K562 (cell line): ENCODE data around the gene TMEM242. TPM values are rescaled to one million over a fixed set of nuclear protein-coding genes. Genes with fewer than 3 reads are reported as not detected.
A peak's percentile ranks its signal among the peaks of the same experiment; 100 is the strongest.
"Not testable (repeated sequence)": the region's sequence is repeated elsewhere in the genome, so short reads cannot be mapped to it uniquely, and the experiment has no call there.

ENCODE experiments used
- ATAC-seq: fragments of 200-7000 bp; cut with Tn5 transposase; 3 replicates; pipeline ENCODE4 v1.9.1; 2020; ENCODE audit warnings: moderate library complexity
- BruUV-seq: library from RNA; stranded (reverse); fragments of 400-500 nt; replicated peaks from 2 replicates; lab custom pipeline; 2021; lab: Mats Ljungman, UMichigan
- CTCF ChIA-PET: fragments of 300-600 bp; formaldehyde crosslinking; extraction: SDS; loops from one replicate; lab custom pipeline; 2021; ENCODE audit warnings: low intra/inter-chr PET ratio; lab: Yijun Ruan, JAX
- POLR2A ChIA-PET: fragments of 300-600, 350-650 bp; sonication (Branson Sonifier 250); formaldehyde crosslinking; extraction: SDS; loops from one replicate; lab custom pipeline; 2021; ENCODE audit warnings: antibody characterized with exemption, inconsistent platforms; lab: Yijun Ruan, JAX
- DNase-seq, 4 experiments: peaks; one replicate each; pipeline versions ENCODE4 v3.0.0 to v3.0.0-alpha.2; 2011 to 2018; ENCODE audit warnings: low spot score in 3 of 4, mixed read lengths in 3 of 4; ENCODE audit errors: extremely low read depth in 1 of 4
- FAIRE-seq: peaks from 2 replicates; lab custom pipeline; 2011; peaks lifted over from hg19 to GRCh38; lab: Jason Lieb, UNC
- H2AFZ ChIP-seq: 2 replicates; pipeline ENCODE4 v1.6.0; 2011; ENCODE audit warnings: low read depth, low read length, control low read depth, inconsistent platforms
- H3K27ac ChIP-seq: fragments of 200-600 bp; 3 replicates; pipeline ENCODE4 v1.8.0; 2011; ENCODE audit warnings: low read depth, mild to moderate bottlenecking, control low read depth, inconsistent platforms, low read length, moderate library complexity, mixed read lengths; ENCODE audit errors: extremely low read depth
- H3K27me3 ChIP-seq, 2 experiments: fragments of 300-600 bp in 1 of 2; 2 replicates in 1 of 2; 3 replicates in 1 of 2; pipeline versions ENCODE4 v1.6.0 to v1.8.0; 2011; ENCODE audit warnings: inconsistent platforms in 2 of 2, low read length in 2 of 2, mild to moderate bottlenecking in 1 of 2, mixed read lengths in 1 of 2, moderate library complexity in 1 of 2; ENCODE audit not compliant: control insufficient read depth in 2 of 2, insufficient read depth in 2 of 2
- H3K36me3 ChIP-seq: fragments of 300-600 bp; 3 replicates; pipeline ENCODE4 v1.8.0; 2011; ENCODE audit warnings: mild to moderate bottlenecking, low read length, inconsistent platforms; ENCODE audit not compliant: control insufficient read depth, insufficient read depth
- H3K4me1 ChIP-seq, 2 experiments: fragments of 200-600 bp in 1 of 2; replicated peaks in 1 of 2; 2 replicates in 1 of 2; 3 replicates in 1 of 2; pipeline versions ENCODE4 v1.5.1 to v1.8.0; 2011; ENCODE audit warnings: inconsistent platforms in 2 of 2, low read length in 2 of 2, mild to moderate bottlenecking in 1 of 2, mixed read lengths in 1 of 2, moderate library complexity in 1 of 2; ENCODE audit not compliant: control insufficient read depth in 2 of 2, insufficient read depth in 2 of 2
- H3K4me2 ChIP-seq: 2 replicates; pipeline ENCODE4 v1.6.1; 2011; ENCODE audit warnings: low read length, control low read depth, inconsistent platforms, mixed read lengths; ENCODE audit not compliant: insufficient read depth
- H3K4me3 ChIP-seq: fragments of 200-600 bp; sonication (generic), shearing (Covaris generic); 2 replicates; pipeline ENCODE4 v1.5.1; 2016; ENCODE audit warnings: control low read depth, inconsistent platforms
- H3K79me2 ChIP-seq: fragments of 200-600 bp; 3 replicates; pipeline ENCODE4 v1.8.0; 2011; ENCODE audit warnings: low read length, inconsistent platforms; ENCODE audit not compliant: control insufficient read depth, insufficient read depth
- H3K9ac ChIP-seq, 2 experiments: 2 replicates each; pipeline versions ENCODE4 v1.6.0 to v1.6.1; 2011; ENCODE audit warnings: low read depth in 2 of 2, low read length in 2 of 2, control low read depth in 1 of 2, inconsistent platforms in 1 of 2, mild to moderate bottlenecking in 1 of 2, mixed read lengths in 1 of 2; ENCODE audit not compliant: insufficient read depth in 1 of 2
- H3K9me1 ChIP-seq: one replicate; pipeline ENCODE4 v1.6.0; 2011; ENCODE audit warnings: inconsistent platforms, mild to moderate bottlenecking, low read length, moderate library complexity; ENCODE audit not compliant: control insufficient read depth, insufficient read depth
- H3K9me3 ChIP-seq: replicated peaks from 2 replicates; pipeline ENCODE4 v1.5.1; 2011; ENCODE audit warnings: low read depth, low read length, inconsistent platforms; ENCODE audit not compliant: control insufficient read depth, insufficient read depth
- H4K20me1 ChIP-seq: replicated peaks from 2 replicates; pipeline ENCODE4 v1.6.1; 2011; ENCODE audit warnings: low read length, inconsistent platforms, mixed read lengths; ENCODE audit not compliant: control insufficient read depth, insufficient read depth
- CC2D1A ChIP-seq: fragments of 450-650 bp; IDR thresholded peaks from 2 replicates; pipeline ENCODE4 v1.6.1; 2017; ENCODE audit warnings: mild to moderate bottlenecking
- MAFF ChIP-seq: IDR thresholded peaks from 2 replicates; pipeline ENCODE4 v1.6.1; 2012; ENCODE audit warnings: low read length, improper control_type of control experiment
- SMAD3 ChIP-seq: fragments of 450-650 bp; formaldehyde crosslinking; conservative IDR thresholded peaks from 2 replicates; pipeline ENCODE4 v1.4.0; 2020; ENCODE audit warnings: mild to moderate bottlenecking
- ZFPM2 ChIP-seq: fragments of 250-450 bp; sonication (Bioruptor Pico); IDR thresholded peaks from 2 replicates; pipeline ENCODE4 v1.5.1; 2022; ENCODE audit warnings: mild to moderate bottlenecking
- WGBS: fragments of 100-300 bp; shearing (Covaris generic); methylation state at CpG from one replicate; pipeline ENCODE4 v1.1.6; 2016; ENCODE audit warnings: low coverage, mixed read lengths; ENCODE audit not compliant: insufficient coverage; ENCODE audit errors: missing lambda C conversion rate; 5-methylcytosine and 5-hydroxymethylcytosine counted together
- in situ Hi-C: fragments of 300-500 bp; cut with MboI; formaldehyde crosslinking; loops from 4 replicates; pipeline ENCODE4 v1.15.0; 2018; ENCODE audit warnings: inconsistent platforms, mixed read lengths
- intact Hi-C: fragments of 100-400 bp; cut with micrococcal nuclease; formaldehyde crosslinking; loops from 2 replicates; pipeline ENCODE4 v1.14.2; 2022
- polyA plus RNA-seq, 8 experiments: library from polyadenylated mRNA; depleted of rRNA in 4 of 8; stranded (reverse) in 5 of 8; unstranded in 3 of 8; fragments of >200 nt; fragmentation: Nextera tagmentation in 2 of 8; fragmentation: Illumina TruSeq in 1 of 8; extraction: Ambion mirVana in 2 of 8; extraction: Trizol in 1 of 8; gene quantifications; 2 replicates each; pipeline versions ENCODE4 v1.2.1 to v1.2.3, GENCODE V29; 2011 to 2014; ENCODE audit warnings: inconsistent platforms in 1 of 8, missing spikeins in 1 of 8
- total RNA-seq, 7 experiments: library from RNA; depleted of rRNA in 6 of 7; stranded (reverse); fragments of >200 nt in 6 of 7; fragmentation: Illumina TruSeq in 2 of 7; extraction: Trizol in 2 of 7; gene quantifications; 2 replicates each; pipeline versions ENCODE4 v1.2.1 to v1.2.3, GENCODE V29; 2011 to 2021; ENCODE audit warnings: low replicate concordance in 1 of 7
- TF ChIP-seq, protein P1 (sequence below): fragments of 200-600 bp; sonication (generic); IDR thresholded peaks from one replicate; pipeline ENCODE4 v1.6.1; 2012; ENCODE audit warnings: mild to moderate bottlenecking, low read depth, low read length, inconsistent platforms

TMEM242 gene
- total and polyA plus RNA-seq, 9 of the 15 experiments (the other 6 are each of a cell fraction or from before 2014, with no cell fraction given), result 9.5 to 35.3 (median 16.5) TPM

GRCh38 chr6:157310693-157311092, 12.6 kb downstream of the TMEM242 start:
- H3K9me3 ChIP-seq, H3K9ac ChIP-seq, in situ Hi-C loops, POLR2A ChIA-PET, ATAC-seq, H3K27me3 ChIP-seq, CTCF ChIA-PET, H3K27ac ChIP-seq, H3K4me2 ChIP-seq, H3K79me2 ChIP-seq, DNase-seq, H2AFZ ChIP-seq, BruUV-seq, H3K4me3 ChIP-seq, H3K9me1 ChIP-seq: not testable (repeated sequence)
- Histone ChIP-seq H3K4me1 (peaks cover 12 to 15% of the 10 kb centered on the region in 2 experiments), H4K20me1 (peaks cover 17% of the 10 kb centered on the region), H3K36me3 (peaks cover 43% of the 10 kb centered on the region)
- intact Hi-C loops, result loop anchor here (10.0 kb wide), 2 partner anchors 634 to 824 kb away; no protein-coding TSS in a partner anchor
- peak; percentile 57 for FAIRE-seq
- 68% methylated on average over 4 of the region's 5 CpGs for WGBS

DNA sequence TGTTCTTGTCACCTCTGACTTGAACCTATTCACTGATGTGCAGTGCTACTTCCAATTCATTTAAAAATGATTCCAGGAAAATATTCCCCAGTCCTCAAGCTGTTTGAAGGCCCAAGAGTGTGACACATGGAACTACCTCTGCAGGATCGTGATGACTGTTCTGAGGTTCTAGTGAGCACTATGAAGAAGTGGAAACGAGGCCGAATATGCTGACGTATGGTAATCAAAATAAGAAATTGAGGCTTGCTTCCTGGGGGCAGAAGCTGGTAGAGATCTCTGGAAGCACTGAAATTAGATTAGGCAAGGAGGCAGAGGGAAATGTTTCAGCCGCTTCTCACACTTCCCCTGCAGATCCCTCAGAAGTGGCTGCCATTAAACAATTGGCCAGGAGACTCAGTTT, 15.7 kb downstream of the TMEM242 start:
- Histone ChIP-seq H4K20me1 (peaks cover 18% of the 10 kb centered on the region), H3K79me2 (no peaks in the 10 kb centered on the region; the same call in 2 of the 3 replicates), H2AFZ (no peak overlapping the region), H3K4me2 (no peak overlapping the region), H3K4me3 (no peak overlapping the region), H3K9me3 (no peaks in the 10 kb centered on the region), H3K4me1 (peaks cover 18 to 23% of the 10 kb centered on the region in 2 experiments), H3K27me3 (no peaks in the 10 kb centered on the region), H3K9me1 (no peaks in the 10 kb centered on the region), H3K27ac (no peak overlapping the region), H3K36me3 (peaks cover 15% of the 10 kb centered on the region), H3K9ac (no peak overlapping the region)
- intact Hi-C loops, result no loop called here
- FAIRE-seq (no peak), ATAC-seq (no peak), DNase-seq (no peak)
- CTCF ChIA-PET, result no interaction called here
- POLR2A ChIA-PET, result interaction anchor here (0.6 to 1.4 kb wide), 3 partner anchors 9 to 49 kb away, joined by 3 to 4 read pairs (median 4); partner anchors contain the start of gene TMEM242
- 91% methylated on average over 5 of the region's 5 CpGs for WGBS
- BruUV-seq, result no TSS peak
- in situ Hi-C loops, result no loop called here
- TF ChIP-seq ZFPM2 (CRISPR knock-in tag), result no peak
- TF ChIP-seq CC2D1A, result no peak
- peak; percentile 44 for TF ChIP-seq MAFF
- TF ChIP-seq SMAD3, result no peak
- TF ChIP-seq, protein P1, sequence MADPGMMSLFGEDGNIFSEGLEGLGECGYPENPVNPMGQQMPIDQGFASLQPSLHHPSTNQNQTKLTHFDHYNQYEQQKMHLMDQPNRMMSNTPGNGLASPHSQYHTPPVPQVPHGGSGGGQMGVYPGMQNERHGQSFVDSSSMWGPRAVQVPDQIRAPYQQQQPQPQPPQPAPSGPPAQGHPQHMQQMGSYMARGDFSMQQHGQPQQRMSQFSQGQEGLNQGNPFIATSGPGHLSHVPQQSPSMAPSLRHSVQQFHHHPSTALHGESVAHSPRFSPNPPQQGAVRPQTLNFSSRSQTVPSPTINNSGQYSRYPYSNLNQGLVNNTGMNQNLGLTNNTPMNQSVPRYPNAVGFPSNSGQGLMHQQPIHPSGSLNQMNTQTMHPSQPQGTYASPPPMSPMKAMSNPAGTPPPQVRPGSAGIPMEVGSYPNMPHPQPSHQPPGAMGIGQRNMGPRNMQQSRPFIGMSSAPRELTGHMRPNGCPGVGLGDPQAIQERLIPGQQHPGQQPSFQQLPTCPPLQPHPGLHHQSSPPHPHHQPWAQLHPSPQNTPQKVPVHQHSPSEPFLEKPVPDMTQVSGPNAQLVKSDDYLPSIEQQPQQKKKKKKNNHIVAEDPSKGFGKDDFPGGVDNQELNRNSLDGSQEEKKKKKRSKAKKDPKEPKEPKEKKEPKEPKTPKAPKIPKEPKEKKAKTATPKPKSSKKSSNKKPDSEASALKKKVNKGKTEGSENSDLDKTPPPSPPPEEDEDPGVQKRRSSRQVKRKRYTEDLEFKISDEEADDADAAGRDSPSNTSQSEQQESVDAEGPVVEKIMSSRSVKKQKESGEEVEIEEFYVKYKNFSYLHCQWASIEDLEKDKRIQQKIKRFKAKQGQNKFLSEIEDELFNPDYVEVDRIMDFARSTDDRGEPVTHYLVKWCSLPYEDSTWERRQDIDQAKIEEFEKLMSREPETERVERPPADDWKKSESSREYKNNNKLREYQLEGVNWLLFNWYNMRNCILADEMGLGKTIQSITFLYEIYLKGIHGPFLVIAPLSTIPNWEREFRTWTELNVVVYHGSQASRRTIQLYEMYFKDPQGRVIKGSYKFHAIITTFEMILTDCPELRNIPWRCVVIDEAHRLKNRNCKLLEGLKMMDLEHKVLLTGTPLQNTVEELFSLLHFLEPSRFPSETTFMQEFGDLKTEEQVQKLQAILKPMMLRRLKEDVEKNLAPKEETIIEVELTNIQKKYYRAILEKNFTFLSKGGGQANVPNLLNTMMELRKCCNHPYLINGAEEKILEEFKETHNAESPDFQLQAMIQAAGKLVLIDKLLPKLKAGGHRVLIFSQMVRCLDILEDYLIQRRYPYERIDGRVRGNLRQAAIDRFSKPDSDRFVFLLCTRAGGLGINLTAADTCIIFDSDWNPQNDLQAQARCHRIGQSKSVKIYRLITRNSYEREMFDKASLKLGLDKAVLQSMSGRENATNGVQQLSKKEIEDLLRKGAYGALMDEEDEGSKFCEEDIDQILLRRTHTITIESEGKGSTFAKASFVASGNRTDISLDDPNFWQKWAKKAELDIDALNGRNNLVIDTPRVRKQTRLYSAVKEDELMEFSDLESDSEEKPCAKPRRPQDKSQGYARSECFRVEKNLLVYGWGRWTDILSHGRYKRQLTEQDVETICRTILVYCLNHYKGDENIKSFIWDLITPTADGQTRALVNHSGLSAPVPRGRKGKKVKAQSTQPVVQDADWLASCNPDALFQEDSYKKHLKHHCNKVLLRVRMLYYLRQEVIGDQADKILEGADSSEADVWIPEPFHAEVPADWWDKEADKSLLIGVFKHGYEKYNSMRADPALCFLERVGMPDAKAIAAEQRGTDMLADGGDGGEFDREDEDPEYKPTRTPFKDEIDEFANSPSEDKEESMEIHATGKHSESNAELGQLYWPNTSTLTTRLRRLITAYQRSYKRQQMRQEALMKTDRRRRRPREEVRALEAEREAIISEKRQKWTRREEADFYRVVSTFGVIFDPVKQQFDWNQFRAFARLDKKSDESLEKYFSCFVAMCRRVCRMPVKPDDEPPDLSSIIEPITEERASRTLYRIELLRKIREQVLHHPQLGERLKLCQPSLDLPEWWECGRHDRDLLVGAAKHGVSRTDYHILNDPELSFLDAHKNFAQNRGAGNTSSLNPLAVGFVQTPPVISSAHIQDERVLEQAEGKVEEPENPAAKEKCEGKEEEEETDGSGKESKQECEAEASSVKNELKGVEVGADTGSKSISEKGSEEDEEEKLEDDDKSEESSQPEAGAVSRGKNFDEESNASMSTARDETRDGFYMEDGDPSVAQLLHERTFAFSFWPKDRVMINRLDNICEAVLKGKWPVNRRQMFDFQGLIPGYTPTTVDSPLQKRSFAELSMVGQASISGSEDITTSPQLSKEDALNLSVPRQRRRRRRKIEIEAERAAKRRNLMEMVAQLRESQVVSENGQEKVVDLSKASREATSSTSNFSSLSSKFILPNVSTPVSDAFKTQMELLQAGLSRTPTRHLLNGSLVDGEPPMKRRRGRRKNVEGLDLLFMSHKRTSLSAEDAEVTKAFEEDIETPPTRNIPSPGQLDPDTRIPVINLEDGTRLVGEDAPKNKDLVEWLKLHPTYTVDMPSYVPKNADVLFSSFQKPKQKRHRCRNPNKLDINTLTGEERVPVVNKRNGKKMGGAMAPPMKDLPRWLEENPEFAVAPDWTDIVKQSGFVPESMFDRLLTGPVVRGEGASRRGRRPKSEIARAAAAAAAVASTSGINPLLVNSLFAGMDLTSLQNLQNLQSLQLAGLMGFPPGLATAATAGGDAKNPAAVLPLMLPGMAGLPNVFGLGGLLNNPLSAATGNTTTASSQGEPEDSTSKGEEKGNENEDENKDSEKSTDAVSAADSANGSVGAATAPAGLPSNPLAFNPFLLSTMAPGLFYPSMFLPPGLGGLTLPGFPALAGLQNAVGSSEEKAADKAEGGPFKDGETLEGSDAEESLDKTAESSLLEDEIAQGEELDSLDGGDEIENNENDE, result no peak
